ENCODE data around the gene GORASP2. TPM values are rescaled to one million over a fixed set of nuclear protein-coding genes. Genes with fewer than 3 reads are reported as not detected.

Gene GORASP2
- total RNA-seq, 2 donors from 2014 or later: 64.9 to 69.8 TPM

- no peak for DNase-seq (ENCODE audit: low spot score in 2 of 2)
- Mint-ChIP-seq H3K27ac (peak overlapping the region in 1 of 2 donors; percentile 44), H3K9me3 (no peaks in the 10 kb centered on the region), H3K36me3 (peaks cover 7 to 36% of the 10 kb centered on the region in 2 donors)
- ATAC-seq: no peak
Observed at GRCh38 chr2:171008550-171009205, 79.6 kb downstream of the GORASP2 start.

- H3K36me3 Mint-ChIP-seq: peaks cover 7 to 38% of the 10 kb centered on the region in 2 donors
- H3K27ac Mint-ChIP-seq: peak overlapping the region; percentile 39 to 44
- ATAC-seq (no peak), DNase-seq (ENCODE audit: low spot score in 2 of 2) (no peak)
- H3K9me3 Mint-ChIP-seq: no peaks in the 10 kb centered on the region
Observed at GRCh38 chr2:171009386-171009785, 80.3 kb downstream of the GORASP2 start.

GRCh38 chr2:171013851-171014250, 84.8 kb downstream of the GORASP2 start:
- DNase-seq (ENCODE audit: low spot score in 2 of 2) (no peak), ATAC-seq (no peak)
- H3K9me3 Mint-ChIP-seq: no peaks in the 10 kb centered on the region
- H3K36me3 Mint-ChIP-seq: peaks cover 7 to 31% of the 10 kb centered on the region in 2 donors
- no peak overlapping the region for H3K27ac Mint-ChIP-seq

GRCh38 chr2:171016125-171016524, 87.1 kb downstream of the GORASP2 start:
- DNase-seq (ENCODE audit: low spot score in 2 of 2) (no peak), ATAC-seq (no peak)
- Mint-ChIP-seq H3K36me3 (peaks cover 0 to 18% of the 10 kb centered on the region in 2 donors), H3K27ac (no peak overlapping the region), H3K9me3 (no peaks in the 10 kb centered on the region)

Other genes with a start within 250 kb of the GORASP2 start
- gene SP5, start 213.9 kb upstream of the GORASP2 start, total RNA-seq: under 1 TPM in 1 of 2 donors, not detected in 1; 0.19 TPM
- gene ERICH2, start 158.9 kb upstream of the GORASP2 start, total RNA-seq: not detected
- gene GAD1, start 112.4 kb upstream of the GORASP2 start, total RNA-seq: 1 to 10 TPM; 1.9 to 3.1 TPM
- gene TLK1, start 231.6 kb downstream of the GORASP2 start, total RNA-seq: 10 to 100 TPM; 56.9 to 81.0 TPM